ENCODE measurements around the gene PNPLA1.

GRCh38 chr6:36350681-36351571 is 81.1 kb downstream of the PNPLA1 start:
- TF ChIP-seq POLR2A (IDR thresholded peaks at IDR 0.05) (no peak), CTCF (IDR thresholded peaks at IDR 0.05 in 4 of 5, conservative IDR thresholded peaks at IDR 0.05 in 1 of 5) (no peak)

Measured in gastrocnemius medialis (tissue), 4 donors.